ENCODE measurements around the gene COL6A3. TPM values are rescaled to one million over a fixed set of nuclear protein-coding genes. Genes with fewer than 3 reads are reported as not detected.

COL6A3 gene
- polyA plus RNA-seq, 1 of the 3 experiments (the other 2 are of a cell fraction), result 18.5 TPM

DNA sequence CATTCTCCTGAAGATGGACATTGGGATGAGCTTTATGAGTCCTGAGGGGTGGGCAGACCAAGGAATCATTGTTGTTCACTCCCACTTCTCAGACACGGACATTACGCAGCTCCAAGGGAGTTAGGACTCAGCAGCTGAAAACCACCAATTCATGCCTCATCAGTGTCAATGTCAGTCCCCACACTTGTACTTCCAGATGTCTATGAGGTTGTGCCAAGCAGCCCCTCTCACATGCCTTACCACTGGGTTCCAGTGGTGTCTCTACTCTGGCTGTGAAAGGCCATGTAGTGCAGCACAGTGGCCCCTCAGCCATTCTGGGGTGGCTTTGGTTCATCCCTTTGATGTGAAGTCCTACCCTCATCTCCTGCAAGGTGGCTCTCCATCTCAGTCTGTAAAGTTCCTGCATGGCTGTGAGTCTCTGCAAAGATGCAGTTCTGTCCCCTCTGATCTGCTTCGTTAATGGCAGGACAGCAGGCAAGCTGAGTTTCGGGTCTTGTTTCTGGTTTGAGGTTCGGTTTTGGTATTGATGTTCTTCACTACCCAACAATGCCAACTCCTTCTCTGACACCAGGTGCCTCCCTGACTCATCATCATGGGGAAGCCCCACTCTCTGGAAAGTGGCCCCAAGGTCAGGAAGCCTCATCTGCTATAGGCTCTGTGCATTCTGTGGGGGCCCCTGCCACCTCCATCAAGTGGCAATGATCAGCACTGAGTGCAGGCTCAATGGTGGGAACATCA, 14.0 kb upstream of the COL6A3 start:
- ChIA-PET POLR2A (no interaction called here), CTCF (interaction anchor here (1.3 to 1.8 kb wide), 3 partner anchors 48 to 144 kb away, joined by 3 to 7 read pairs (median 6); no protein-coding TSS in a partner anchor)
- Histone ChIP-seq H3K9me3 (no peaks in the 10 kb centered on the region), H3K4me1 (ENCODE audit: control insufficient read depth in 1 of 2, insufficient read depth in 2 of 2, low read depth in 1 of 2, low read length in 1 of 2) (peaks cover 15 to 17% of the 10 kb centered on the region in 2 experiments), H3K79me2 (ENCODE audit: insufficient read depth) (no peaks in the 10 kb centered on the region), H4K20me1 (ENCODE audit: insufficient read depth) (no peaks in the 10 kb centered on the region), H3K9ac (no peak overlapping the region), H3K36me3 (replicated peaks in 1 of 2; ENCODE audit: control insufficient read depth in 1 of 2, insufficient read depth in 2 of 2, low read length in 1 of 2) (no peaks in the 10 kb centered on the region), H3K4me2 (no peak overlapping the region), H2AFZ (ENCODE audit: low read depth) (no peak overlapping the region), H3K4me3 (ENCODE audit: low read depth in 2 of 2, low read length in 1 of 2) (no peak overlapping the region), H3K27ac (ENCODE audit: low read depth in 2 of 2, low read length in 1 of 2) (no peak overlapping the region), H3K27me3 (ENCODE audit: insufficient read depth) (no peaks in the 10 kb centered on the region), H3F3A (replicated peaks; ENCODE audit: insufficient read depth) (peaks cover 46% of the 10 kb centered on the region), H3K9me2 (no peaks in the 10 kb centered on the region)
- DNase-seq, result no peak
- TF ChIP-seq NRF1 (IDR thresholded peaks at IDR 0.05; ENCODE audit: low read depth, low read length) (no peak), MEF2A (IDR thresholded peaks at IDR 0.05; ENCODE audit: borderline replicate concordance, low read depth) (no peak)
- 86% methylated on average over 3 of the region's 5 CpGs for WGBS (ENCODE audit: low lambda C conversion rate)

DNA sequence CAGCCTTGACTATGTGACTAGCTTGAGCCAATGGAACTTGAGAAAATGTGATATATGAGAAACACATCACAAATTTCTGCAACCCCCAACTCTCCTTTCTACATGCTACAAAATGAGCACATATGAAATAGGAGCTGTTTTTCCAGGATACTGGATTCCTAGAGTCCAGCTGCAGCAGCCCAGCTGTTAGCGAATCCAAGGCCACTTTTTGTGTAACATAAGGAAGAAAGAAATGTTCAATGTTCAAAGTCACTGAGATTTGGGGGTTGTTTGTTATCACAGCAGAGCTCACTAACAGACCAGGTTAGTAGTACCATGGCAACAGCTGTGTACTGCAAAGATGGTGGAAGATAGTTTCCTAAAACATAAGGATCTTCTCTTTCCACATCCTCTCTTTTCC, 12.6 kb upstream of the COL6A3 start:
- peaks cover 35% of the 10 kb centered on the region for H3F3A ChIP-seq (replicated peaks; ENCODE audit: insufficient read depth)
- H3K4me2 ChIP-seq, result no peak overlapping the region
- H3K9me3 ChIP-seq, result no peaks in the 10 kb centered on the region
- ChIA-PET POLR2A (no interaction called here), CTCF (interaction anchor here (0.6 to 1.8 kb wide), 6 partner anchors 13 to 305 kb away, joined by 3 to 7 read pairs (median 5); no protein-coding TSS in a partner anchor)
- TF ChIP-seq SMC3 (IDR thresholded peaks at IDR 0.05; ENCODE audit: low read depth, low read length) (no peak), CHD2 (IDR thresholded peaks at IDR 0.05; ENCODE audit: low read length, partially characterized antibody) (no peak), TEAD4 (IDR thresholded peaks at IDR 0.05; ENCODE audit: borderline replicate concordance, insufficient read depth) (no peak), EZH2phosphoT487 (IDR thresholded peaks at IDR 0.05; ENCODE audit: borderline replicate concordance, low read depth) (no peak), JUND (IDR thresholded peaks at IDR 0.05) (no peak), POLR2AphosphoS5 (IDR thresholded peaks at IDR 0.05; ENCODE audit: low read depth, low read length) (no peak), NFIC (IDR thresholded peaks at IDR 0.05; ENCODE audit: borderline replicate concordance) (no peak), RFX5 (IDR thresholded peaks at IDR 0.05; ENCODE audit: low read length) (no peak), GABPA (IDR thresholded peaks at IDR 0.05; ENCODE audit: low read depth) (no peak), EP300 (IDR thresholded peaks at IDR 0.05; ENCODE audit: borderline replicate concordance in 1 of 2, low read depth in 1 of 2, low read length in 1 of 2) (no peak), FOSL2 (IDR thresholded peaks at IDR 0.05; ENCODE audit: borderline replicate concordance, low read depth) (no peak), GATA2 (CRISPR knock-in tag; IDR thresholded peaks at IDR 0.05) (no peak), YY1 (IDR thresholded peaks at IDR 0.05; ENCODE audit: low read depth) (no peak), TAF1 (IDR thresholded peaks at IDR 0.05; ENCODE audit: borderline replicate concordance, low read depth, low read length) (no peak), SIN3A (IDR thresholded peaks at IDR 0.05; ENCODE audit: borderline replicate concordance, low read depth, low read length) (no peak), MXI1 (IDR thresholded peaks at IDR 0.05; ENCODE audit: low read depth, low read length) (no peak)
- TF ChIP-seq, protein P1, sequence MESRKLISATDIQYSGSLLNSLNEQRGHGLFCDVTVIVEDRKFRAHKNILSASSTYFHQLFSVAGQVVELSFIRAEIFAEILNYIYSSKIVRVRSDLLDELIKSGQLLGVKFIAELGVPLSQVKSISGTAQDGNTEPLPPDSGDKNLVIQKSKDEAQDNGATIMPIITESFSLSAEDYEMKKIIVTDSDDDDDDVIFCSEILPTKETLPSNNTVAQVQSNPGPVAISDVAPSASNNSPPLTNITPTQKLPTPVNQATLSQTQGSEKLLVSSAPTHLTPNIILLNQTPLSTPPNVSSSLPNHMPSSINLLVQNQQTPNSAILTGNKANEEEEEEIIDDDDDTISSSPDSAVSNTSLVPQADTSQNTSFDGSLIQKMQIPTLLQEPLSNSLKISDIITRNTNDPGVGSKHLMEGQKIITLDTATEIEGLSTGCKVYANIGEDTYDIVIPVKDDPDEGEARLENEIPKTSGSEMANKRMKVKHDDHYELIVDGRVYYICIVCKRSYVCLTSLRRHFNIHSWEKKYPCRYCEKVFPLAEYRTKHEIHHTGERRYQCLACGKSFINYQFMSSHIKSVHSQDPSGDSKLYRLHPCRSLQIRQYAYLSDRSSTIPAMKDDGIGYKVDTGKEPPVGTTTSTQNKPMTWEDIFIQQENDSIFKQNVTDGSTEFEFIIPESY (IDR thresholded peaks at IDR 0.05; ENCODE audit: borderline replicate concordance, low read depth), result no peak
- TF ChIP-seq, protein P2, sequence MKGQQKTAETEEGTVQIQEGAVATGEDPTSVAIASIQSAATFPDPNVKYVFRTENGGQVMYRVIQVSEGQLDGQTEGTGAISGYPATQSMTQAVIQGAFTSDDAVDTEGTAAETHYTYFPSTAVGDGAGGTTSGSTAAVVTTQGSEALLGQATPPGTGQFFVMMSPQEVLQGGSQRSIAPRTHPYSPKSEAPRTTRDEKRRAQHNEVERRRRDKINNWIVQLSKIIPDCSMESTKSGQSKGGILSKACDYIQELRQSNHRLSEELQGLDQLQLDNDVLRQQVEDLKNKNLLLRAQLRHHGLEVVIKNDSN (IDR thresholded peaks at IDR 0.05; ENCODE audit: borderline replicate concordance, low read depth), result no peak
- TF ChIP-seq, protein P3, sequence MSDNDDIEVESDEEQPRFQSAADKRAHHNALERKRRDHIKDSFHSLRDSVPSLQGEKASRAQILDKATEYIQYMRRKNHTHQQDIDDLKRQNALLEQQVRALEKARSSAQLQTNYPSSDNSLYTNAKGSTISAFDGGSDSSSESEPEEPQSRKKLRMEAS (IDR thresholded peaks at IDR 0.05; ENCODE audit: low read depth), result no peak
- TF ChIP-seq, protein P4, sequence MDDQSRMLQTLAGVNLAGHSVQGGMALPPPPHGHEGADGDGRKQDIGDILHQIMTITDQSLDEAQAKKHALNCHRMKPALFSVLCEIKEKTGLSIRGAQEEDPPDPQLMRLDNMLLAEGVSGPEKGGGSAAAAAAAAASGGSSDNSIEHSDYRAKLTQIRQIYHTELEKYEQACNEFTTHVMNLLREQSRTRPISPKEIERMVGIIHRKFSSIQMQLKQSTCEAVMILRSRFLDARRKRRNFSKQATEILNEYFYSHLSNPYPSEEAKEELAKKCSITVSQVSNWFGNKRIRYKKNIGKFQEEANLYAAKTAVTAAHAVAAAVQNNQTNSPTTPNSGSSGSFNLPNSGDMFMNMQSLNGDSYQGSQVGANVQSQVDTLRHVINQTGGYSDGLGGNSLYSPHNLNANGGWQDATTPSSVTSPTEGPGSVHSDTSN (IDR thresholded peaks at IDR 0.05), result no peak
- H2AFZ ChIP-seq (ENCODE audit: low read depth), result no peak overlapping the region
- H3K27ac ChIP-seq (ENCODE audit: low read depth in 2 of 2, low read length in 1 of 2), result no peak overlapping the region; a peak in 1 of 4 replicates
- H3K9ac ChIP-seq, result no peak overlapping the region
- H3K27me3 ChIP-seq (ENCODE audit: insufficient read depth), result no peaks in the 10 kb centered on the region
- H3K9me2 ChIP-seq, result no peaks in the 10 kb centered on the region
- no peaks in the 10 kb centered on the region for H3K36me3 ChIP-seq (replicated peaks in 1 of 2; ENCODE audit: control insufficient read depth in 1 of 2, insufficient read depth in 2 of 2, low read length in 1 of 2)
- no peaks in the 10 kb centered on the region for H3K79me2 ChIP-seq (ENCODE audit: insufficient read depth)
- H3K4me3 ChIP-seq (ENCODE audit: low read depth in 2 of 2, low read length in 1 of 2), result no peak overlapping the region
- no peaks in the 10 kb centered on the region for H4K20me1 ChIP-seq (ENCODE audit: insufficient read depth)
- 100% methylated on average over 1 of the region's 1 CpG for WGBS (ENCODE audit: low lambda C conversion rate)
- DNase-seq, result no peak
- peaks cover 14 to 18% of the 10 kb centered on the region in 2 experiments; a peak in 2 of 4 replicates for H3K4me1 ChIP-seq (ENCODE audit: control insufficient read depth in 1 of 2, insufficient read depth in 2 of 2, low read depth in 1 of 2, low read length in 1 of 2)

All from SK-N-SH (cell line).